ENCODE data around the gene ADCK1.
"Not testable (repeated sequence)": the region's sequence is repeated elsewhere in the genome, so short reads cannot be mapped to it uniquely, and the experiment has no call there.

Gene ADCK1

GRCh38 chr14:77809011-77809410 is 9.1 kb downstream of the ADCK1 start:
- no peak for DNase-seq

GRCh38 chr14:77812028-77812427 is 12.1 kb downstream of the ADCK1 start:
- no peak for DNase-seq

- not testable (repeated sequence) for DNase-seq
Measured at GRCh38 chr14:77812682-77813081, 12.8 kb downstream of the ADCK1 start.

DNA sequence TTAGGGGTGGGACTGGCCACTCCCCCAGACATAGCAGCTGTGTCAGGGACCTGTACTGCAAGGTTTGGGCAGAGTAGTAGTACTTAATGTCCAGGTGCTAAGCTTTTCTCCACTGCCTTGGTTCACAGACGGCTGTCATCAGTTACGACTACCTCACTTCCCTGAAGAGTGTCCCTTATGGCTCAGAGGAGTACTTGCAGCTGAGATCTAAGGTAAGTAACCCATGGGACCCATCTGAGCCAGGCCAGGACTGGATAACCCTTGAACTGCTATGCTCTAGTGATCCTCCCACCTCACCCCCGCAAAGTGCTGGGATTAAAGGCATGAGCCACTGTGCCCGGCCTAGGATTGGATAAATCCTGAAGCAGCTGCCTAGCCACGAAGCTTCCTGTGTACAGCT is 22.4 kb downstream of the ADCK1 start:
- DNase-seq, result no peak

DNA sequence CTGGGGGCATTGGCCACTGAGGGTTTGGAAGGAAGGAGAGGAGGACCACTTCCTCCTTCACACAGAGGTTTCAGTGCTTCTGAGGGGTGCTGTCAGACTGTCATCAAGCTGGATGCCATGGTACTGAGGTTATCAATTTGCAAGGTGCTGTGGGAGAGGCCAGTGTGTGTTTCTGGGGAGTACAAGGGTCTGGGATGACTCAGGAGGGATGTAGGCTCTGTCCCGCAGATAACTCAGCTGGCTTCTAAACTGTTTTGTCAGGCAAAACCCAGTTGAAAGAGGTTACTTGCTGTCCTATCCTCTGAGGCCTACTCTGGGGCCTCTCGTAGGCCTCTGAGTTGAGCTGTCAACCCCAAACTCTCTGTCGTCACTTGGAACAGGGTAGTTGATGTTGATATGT is 22.8 kb downstream of the ADCK1 start:
- DNase-seq, result no peak

DNA sequence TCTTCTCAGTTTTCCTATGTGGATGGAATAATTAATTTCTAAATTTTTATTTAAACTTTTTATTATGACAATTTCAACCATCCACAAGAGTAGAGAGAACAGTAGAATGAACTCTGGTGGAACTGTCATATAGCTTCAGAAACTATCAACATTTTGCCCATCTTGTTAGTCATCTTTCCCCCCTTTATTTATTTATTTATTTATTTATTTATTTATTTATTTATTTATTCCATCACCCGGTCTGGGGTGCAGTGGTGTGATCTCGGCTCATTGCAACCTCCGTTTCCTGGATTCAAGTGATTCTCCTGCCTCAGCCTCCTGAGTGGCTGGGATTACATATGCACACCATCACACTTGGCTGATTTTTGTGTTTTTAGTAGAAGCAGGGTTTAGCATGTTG is 23.5 kb downstream of the ADCK1 start:
- DNase-seq, result no peak

DNA sequence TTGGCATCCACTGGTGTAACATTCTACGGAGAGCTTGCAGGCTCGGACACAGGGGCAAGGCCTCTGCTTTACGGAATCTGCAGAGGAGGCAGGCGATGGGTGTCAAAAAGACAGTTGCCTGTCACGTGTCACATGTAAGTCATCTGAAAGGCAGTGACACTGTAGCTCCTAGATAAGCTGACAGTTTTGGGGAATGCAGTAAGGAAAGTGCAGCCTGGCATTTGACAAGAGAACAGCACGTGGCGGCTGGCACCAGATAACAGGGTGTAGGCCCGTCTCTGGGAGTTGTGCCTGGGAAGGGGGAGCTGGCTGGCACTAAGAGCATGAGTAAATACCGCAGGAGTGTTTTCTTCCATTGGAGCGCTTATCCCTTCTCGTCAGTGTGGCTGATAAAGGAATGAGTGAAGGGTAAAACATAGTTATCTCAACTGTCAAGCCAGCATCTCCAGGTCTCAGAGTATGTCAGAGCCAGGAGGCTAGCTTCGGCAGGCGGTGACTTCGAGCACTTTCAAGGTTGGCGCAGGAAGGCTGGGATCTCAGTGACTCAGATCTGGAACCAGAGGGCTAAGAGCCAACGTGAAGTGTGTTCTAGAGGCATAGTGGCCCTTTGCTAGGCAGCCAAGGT is 26.1 kb downstream of the ADCK1 start:
- DNase-seq, result no peak

GRCh38 chr14:77830692-77831091 is 30.8 kb downstream of the ADCK1 start:
- DNase-seq, result no peak

GRCh38 chr14:77832297-77832696 is 32.4 kb downstream of the ADCK1 start:
- no peak for DNase-seq

DNA sequence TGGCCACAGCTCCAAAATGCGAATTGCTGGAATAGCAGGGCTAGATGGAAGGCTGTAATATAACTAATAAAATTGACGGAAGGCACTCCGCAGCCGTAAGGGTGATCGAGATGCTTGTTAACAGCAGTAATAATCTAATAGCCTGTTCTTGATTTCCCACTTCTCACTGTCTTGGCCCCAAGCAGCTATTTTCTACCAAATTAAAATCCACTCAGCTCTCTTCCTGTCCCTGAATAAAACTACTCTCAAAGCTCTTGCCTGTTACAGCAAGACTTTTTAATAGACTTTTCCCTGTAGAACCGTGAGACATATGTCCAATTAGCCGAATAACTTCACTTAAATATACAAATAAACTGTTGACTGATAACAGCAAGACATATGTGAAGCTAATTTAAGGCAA is 38.0 kb downstream of the ADCK1 start:
- no peak for DNase-seq

DNA sequence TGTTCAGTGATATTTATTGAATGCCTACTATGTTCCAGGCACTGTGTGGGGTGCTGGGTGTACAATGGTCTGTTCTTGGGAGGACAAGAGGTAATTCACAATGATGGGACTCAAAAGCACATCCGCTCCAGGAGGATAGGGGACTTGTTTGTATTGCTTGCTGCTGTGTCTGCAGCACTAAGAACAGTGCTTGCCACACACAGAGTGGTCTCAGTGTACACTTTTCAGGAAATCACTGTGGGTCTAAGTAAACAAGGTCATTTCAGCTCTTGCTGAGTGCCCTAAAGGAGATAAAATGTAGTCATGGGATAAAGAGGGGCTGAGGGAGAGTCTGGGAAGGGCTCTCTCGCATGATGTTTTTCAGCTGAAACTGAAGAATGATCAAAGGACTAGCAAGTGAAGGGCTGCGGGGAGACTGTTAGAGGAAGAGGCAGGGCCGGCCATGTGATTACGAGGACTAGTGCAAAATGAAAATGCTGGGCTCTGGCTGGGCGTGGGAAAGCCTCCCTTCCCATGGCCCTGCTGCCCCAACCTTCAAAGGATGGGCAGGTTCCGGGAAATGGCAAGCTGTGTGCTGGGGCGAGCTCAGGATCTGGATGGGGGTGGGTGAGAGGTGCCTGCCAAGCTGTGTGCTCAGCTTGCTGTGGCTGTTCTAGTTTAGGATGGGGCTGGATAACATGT is 39.1 kb downstream of the ADCK1 start:
- DNase-seq, result no peak

DNA sequence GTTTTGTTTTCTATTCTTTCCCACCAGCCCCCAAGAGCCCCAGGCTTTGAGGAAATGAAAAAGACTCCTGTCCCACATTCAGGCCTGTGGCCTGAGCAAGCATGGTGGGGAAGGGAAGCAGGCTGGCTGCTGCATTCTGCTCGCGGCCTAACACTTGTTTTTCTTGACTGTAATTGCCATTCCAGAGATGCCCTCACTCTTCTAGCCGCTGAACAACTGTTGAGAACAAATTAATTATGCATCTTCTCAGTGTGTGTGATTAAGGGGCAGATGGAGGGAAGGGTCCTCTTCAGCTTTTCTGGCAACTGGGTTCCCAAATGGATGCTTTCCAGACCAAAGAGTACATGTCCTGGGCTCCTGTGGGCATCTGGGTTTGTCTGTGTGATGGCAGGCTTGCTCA is 43.3 kb downstream of the ADCK1 start:
- DNase-seq, result no peak

DNA sequence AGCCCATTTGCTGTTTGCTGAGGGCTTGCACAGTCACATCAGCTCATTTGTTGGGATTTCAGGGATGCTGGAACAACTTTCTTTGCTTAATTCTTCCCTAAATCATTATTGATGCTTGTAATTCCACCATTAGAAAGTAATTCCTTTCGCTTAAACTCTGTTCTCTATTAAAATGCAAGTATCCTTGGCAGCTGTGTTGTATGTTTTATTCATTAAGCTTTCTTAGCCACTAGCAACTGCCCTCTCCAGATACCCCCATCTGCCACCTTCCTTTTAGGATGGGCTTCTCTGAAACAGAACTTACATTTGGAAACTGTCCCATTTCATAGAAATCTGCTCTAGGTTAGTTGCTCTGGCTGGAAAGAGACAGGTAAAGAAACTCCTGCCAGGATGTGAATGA is 43.7 kb downstream of the ADCK1 start:
- DNase-seq, result no peak

DNA sequence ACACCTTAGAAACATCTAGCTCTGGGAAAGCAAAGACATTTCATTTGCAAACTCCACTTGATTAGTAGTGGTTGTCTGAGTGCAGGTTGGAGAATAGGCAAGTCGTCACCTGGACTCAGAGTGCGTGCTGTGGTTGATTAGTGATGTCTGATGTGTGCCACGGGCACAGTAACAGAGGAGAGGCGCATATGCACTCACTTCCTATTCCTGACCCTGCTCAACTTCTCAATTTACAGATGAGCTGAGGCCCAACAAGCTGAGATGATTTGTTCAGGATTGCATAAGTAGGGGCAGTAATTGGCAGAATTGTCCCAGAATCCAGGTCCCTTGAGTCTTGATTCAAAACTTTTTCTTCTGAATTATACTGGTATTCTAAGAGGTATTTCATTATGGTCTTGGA is 44.9 kb downstream of the ADCK1 start:
- DNase-seq, result no peak

DNA sequence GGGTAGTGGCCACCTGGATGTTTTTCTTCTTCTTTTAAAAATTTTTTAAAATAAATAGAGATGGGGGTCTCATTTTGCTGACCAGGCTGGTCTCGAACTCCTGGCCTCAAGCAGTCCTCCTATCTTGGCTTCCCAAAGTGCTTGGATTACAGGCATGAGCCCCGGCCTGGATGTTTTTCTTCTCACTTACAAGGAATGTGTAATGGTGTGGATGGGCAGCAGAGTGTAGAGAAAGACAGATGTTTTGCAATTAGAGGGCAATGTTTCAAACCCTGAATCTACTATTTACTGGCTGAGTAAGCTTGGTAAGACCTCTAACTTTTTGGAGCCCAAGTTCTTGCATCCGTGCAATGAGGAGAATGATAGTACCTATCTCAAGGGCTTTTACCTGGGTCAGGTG is 48.1 kb downstream of the ADCK1 start:
- no peak for DNase-seq

DNA sequence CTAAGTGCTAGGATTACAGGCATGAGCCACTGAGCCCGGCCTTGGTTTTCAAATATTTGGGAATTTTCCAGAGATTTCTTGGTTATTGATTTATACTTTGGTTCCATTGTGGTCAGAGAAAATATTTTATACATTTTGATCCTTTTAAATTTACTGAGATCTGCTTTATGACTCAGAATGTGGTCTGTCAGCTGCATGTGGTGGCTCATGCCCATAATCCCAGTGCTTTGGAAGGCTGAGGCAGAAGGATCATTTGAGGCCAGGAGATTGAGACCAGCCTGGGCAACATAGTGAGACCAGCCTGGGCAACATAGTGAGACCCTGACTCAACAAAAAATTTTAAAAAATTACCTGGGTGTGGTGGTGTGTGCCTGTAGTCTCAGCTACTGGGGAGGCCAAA is 49.8 kb downstream of the ADCK1 start:
- no peak for DNase-seq

- no peak for DNase-seq
Measured at GRCh38 chr14:77853919-77854318, 54.0 kb downstream of the ADCK1 start.

DNA sequence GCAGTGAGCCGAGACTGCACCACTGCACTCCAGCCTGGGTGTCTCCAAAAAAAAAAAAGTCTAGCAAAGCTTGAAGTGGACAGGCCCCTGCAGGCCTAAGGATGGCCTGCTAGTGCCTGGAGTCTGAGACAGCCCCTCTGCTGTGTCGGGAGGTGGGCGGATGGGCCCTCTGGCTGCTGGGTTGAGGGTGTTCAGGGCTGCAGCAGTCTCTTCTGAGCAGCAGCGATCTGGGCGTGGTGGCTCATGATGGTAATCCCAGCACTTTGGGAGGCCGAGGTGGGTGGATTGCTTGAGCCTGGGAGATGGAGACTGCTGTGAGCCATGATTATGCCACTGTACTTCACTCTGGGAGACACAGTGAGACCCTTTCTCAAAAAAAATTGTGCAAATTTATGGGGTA is 57.0 kb downstream of the ADCK1 start:
- DNase-seq, result no peak

- DNase-seq, result no peak
Measured at GRCh38 chr14:77859934-77860570, 60.1 kb downstream of the ADCK1 start.

DNA sequence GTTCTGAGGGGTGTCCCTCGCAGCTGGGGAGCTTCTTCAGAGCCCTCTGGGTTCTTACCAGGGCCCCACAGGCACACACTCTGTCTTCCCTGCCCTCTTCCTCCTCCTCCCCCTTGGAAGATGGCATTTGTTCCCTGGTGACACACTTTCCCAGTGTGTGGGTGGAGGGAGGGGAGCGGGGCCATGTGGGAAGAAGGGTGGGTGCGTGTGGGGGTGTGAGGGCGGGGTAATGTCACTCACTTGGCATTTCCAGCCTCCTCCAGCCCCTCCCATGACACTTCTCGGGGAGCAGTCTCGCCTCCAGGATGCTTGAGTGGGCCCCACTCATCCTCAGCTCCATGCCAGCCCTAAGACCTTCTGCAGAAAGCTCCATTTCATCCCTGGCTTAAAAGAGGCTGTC is 61.3 kb downstream of the ADCK1 start:
- DNase-seq, result no peak

- peak; percentile 60 for DNase-seq
Measured at GRCh38 chr14:77862154-77862786, 62.4 kb downstream of the ADCK1 start.

DNA sequence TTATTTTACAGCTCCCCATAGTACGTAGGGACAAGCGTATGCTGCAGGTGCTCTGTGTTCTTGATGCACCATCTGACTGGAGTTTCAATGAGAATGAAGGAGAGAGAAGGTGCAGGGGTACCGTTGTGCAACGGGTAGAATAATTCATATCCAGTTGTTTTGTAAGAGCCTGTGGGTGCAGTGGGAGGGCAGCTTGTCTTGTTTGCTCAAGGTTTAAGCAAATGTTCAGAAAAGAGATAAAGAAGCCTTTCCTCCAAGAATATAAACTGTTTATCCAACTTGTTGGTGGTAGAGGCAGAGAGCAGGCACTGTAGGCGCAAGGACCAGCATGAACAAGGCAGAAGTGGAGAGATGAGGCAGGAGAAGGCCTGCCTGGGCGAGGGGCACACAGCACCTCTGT is 64.2 kb downstream of the ADCK1 start:
- no peak for DNase-seq

GRCh38 chr14:77864580-77864979 is 64.7 kb downstream of the ADCK1 start:
- no peak for DNase-seq

- DNase-seq, result no peak
Measured at GRCh38 chr14:77865455-77865854, 65.5 kb downstream of the ADCK1 start.
